ENCODE results near the gene TOGARAM2. TPM values are rescaled to one million over a fixed set of nuclear protein-coding genes. Genes with fewer than 3 reads are reported as not detected.
"Not testable (repeated sequence)": the region's sequence is repeated elsewhere in the genome, so short reads cannot be mapped to it uniquely, and the experiment has no call there.

Gene TOGARAM2
- total RNA-seq, 1 donor from 2014 or later: 0.69 TPM

DNA sequence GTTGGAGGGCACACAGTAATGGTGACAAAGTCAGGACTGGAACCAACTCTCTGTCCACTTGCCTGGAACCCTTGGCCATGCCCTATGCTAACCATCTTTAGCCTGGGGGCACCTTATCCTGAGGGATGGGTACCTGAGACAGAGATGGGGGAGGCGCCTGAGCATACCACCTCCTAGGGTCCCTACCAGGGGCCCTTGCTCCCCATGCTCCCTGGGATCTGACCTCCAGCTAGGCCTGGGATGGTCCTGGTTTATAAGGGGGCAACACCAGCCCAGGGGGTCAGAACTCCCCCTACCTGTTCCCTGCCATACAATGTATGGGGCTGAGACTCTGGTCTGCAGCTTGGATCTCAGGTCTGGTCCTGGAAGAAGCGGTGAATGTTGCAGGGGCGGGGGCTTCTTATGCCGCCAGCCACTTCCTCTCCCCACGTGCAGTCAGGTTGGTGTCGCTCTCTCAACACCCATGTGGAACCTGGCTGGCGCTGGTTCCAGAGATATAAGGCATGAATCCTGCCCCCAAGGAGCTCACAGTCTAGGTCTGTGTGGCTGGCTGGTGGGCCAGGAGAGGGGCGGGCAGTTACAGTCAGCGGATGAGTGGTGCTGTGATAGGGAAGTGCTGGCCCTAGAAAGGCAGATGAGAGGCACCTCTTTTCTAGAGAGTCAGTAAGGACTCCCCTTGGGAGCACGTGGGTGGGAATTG is 3.8 kb upstream of the TOGARAM2 start:
- DNase-seq: no peak

DNA sequence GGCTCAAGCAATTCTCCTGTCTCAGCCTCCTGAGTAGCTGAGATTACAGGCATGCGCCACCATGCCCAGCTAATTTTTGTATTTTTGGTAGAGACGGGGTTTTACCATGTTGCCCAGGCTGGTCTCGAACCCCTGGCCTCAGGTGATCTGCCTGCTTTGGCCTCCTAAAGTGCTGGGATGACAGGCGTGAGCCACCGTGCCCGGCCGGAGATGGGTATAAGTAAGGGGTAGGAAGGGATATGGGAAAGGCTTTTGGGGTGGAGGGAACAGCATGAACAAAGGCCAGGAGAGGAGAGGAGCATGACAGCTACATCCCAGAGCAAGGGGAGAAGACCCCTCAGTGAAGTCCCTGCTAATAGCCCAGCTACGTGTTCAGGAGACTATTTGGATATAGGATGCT is 3.1 kb upstream of the TOGARAM2 start:
- DNase-seq: not testable (repeated sequence)

DNA sequence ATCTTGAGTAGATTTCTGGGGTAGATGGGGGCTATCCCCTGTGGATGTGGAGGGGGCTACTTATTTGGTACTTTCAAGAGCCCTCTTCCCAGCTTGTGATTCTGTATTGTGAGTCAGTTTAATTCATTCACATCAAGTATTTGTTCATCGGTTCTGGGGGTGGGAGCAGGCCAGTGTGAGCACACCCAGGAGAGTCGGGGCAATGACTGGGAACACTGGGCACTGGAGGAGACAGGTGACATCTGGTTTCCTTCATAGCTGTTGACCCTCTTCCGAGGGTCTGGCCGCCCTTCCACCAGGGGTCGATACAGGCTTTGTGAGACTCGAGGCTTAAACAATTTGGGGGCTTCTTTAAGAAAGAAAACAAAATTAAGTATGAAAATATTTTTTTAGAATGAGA is 2.5 kb upstream of the TOGARAM2 start:
- DNase-seq: no peak

DNA sequence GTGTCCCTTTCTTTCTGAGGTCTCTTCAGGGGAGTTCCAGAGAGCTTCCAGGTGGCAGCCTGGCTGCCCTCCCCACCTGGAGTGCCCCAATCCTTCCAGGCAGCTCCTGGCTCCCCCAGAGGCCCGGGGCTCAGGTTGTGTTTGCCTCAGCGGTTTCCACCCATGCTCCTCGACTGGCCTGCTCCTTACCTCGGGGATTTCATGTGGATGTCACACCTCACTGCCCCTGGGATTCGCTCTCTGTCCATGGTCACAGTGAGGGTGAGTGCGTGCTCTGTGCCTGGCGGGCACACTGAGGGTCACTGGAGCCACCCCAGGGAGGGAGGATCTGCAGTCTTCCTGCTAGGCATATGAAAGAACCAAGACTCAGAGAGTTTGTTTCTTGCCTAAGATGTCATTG is 2.1 kb upstream of the TOGARAM2 start:
- no peak for DNase-seq

DNA sequence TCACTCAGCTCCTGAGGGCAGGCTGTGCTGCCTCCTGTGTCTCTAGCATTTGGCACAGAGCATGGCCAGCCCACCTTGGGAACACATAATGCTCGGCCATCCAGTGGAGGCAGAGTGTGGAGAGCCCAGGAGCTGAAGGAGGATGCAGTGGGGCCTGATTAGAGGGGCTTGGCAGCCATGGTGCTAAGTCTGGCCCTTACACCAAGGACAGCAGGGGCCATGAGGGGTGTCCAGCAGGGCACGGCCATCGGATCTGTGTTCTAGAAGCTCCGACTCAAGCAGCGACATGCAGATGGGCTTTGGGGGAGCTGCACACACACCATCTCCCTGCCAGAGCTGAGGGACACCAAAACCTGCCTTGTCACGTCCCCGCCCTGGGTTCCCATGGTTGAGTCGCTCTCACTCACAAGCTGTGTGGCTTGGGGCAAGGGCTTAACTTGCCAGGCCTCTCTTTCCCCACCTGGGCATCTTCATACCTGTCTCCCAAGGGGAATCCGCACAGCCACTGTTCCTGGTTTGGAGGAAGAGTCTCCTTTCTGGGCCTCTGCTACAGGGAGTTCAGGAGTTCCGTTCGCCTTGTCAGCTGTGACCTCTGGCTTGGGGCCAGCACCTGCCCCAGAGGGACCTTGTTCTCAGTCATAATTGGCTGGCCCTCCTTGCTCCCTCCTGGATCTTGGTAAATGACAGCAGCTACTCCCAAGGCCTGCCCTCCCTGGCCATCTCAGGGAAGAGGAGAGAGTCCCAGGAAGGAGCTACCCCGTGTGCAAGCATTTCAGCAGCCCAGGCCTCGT is 1.3 kb upstream of the TOGARAM2 start:
- no peak for DNase-seq

DNA sequence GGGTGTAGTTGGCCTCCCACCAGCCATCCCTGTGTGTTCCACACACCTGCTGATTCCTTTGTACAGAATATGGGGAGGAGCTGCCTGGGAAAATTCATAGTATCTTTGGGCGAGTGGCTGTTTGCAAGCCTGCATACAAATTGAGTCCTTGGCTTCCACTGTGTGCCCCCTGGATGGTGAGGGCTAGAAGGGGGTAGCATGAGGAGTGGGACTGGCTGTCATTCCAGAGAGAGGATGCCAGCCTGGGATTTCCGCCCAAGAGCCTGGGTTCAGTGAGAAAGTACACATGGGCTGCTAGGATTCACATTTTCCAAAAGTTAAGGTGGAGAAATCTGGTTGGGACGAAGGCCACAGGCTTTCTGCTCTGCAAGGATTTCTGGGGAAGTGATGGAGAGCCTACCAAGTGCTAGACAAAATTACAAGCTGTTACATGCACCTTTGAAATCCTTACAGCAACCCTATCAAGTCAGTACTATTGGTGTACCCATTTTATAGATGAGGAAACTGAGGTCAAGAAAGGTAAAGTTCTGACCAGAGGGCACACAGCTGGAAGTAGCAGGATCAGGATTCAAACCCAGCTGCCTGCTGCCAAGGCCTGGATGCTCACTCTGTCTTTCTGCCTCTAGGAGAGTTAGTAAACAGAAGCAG is 606 bp upstream of the TOGARAM2 start:
- no peak for DNase-seq

DNA sequence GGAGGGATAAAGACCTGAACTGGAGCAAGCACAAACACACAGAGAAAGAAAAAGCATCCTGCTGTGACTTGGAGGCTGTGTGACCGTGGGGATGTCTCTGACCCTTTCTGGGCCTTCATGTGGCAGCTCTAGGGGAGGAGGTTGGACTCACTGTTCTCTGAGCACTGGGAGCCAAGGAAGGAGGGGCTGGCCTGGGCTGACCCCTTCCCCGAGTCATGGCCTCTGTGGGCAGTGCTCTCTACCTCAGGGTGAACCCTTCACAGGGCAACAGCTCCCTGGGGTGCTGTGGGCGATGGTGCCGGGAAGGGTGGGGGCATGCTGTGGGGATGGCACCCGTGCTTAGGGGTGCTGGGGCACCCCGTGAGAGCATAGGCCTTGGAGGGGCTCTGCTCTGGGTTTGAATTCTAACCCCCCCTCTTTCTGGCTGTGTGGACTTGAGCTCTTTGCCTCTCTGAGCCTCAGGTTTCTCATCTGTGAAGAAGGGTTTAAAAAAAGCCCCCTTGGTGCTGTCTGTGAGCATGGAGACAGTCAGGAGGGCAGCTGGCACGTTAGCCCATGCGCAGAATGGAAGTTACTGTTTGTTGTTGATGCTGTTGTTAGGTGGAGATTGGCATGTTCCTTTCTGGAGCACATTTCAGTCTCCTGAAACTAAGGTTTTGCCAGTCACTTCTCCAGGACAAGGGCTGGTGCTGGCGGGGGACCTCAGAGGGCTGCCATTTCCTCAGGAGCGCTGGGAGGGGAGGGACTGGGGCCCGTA is 700 bp downstream of the TOGARAM2 start:
- DNase-seq: no peak

DNA sequence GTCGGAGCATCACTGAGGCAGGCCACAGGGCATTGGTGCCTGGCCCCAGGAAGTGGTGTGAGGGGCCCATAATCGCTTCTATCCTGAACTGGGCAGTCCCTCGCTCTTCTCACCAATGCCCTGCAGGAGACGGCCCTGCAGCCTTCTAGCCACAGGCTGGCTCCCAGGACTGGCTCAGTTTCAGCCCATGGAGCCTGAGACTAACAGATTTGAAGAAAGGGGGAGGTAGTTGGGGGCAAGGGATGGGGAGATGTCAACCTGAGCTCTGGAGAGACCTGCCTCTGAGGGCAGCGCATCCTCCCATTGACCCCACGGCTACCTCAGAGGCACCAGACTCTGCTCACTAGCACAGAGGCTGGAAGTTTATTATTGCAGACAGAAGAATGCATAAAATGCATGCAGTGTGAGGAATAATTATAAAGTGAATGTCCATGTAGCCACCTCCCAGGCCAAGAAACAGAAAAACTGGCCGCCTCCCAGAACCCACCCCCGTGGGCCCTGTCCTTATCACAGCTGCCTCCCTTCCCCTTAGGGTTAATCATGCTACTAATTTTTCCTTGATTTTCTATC is 1.4 kb downstream of the TOGARAM2 start:
- no peak for DNase-seq

DNA sequence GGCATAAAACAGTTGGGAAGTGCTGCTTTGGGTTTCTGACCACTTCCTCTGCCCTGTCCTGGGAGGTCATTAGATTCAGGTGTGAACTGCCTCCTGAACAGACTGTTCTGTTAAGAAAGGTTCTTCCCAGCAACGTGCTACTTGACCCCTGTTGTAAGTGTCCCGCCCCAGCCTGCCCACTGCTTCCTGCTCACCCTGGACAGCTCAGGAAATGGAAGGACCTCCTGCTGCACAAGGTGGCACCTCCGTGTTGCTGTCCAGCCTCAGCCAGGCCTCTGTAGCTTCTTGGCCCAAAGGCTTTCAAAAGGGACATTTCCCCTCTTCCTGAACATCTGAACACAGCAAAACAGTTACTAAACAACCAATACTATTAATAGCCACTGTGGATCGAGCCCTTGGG is 5.3 kb downstream of the TOGARAM2 start:
- no peak for DNase-seq

DNA sequence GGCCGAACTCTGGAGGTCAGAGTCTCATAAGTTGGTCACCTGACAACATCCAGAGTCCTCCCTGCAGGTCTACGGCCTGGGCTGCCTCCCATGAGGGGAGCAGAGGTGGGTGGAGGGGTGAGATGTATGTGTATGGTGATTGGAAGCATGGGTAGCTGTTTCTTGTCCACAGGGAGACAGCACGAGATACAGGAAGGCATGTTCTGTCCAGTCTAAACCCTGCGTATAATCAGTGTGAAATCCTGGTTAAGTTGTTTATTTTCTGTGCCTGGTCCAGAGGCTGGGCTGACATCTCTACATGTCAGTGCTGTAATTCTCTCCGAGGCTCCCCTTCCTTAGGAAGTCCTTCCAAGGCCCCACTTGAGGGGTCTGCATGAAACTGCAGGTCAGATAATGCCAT is 8.9 kb downstream of the TOGARAM2 start:
- DNase-seq: no peak

DNA sequence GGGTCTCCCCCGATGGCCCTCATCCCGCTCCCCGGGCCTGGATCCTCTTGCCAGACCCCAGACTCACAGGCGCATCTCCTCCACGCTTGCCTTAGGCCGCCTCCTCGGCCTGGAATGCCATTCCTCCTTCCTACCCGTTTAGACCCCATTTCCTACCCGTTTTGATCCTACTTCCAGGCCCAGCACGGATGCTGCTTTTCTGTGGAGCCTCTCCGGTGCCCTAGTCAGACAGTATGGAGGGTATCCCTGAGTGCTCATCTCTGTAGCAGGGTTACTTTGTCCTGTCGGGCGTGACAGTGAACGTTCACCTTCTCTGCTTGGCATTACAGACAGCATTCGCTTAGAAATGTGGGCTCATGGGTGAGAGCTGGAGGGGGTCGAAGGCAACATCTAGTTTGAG is 9.3 kb downstream of the TOGARAM2 start:
- DNase-seq: no peak

DNA sequence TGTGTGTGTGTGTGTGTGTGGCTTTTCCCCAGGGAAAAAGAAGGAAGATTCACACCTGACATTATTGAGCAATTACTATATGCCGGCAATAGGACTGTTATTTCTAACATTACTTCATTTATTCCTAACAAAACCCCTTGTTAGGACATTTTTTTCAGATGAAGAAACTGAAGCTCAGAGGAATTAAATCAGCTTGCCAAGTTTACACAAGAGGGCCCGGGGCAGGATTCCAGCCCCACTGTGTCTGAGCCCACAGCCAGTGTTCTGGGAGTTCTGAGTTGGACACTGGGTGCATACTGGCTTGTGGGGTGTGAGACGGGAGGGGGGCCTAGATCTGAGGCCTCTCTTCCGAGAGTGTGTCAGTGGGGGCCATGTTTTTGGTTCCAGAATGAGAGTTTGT is 9.9 kb downstream of the TOGARAM2 start:
- DNase-seq: no peak

DNA sequence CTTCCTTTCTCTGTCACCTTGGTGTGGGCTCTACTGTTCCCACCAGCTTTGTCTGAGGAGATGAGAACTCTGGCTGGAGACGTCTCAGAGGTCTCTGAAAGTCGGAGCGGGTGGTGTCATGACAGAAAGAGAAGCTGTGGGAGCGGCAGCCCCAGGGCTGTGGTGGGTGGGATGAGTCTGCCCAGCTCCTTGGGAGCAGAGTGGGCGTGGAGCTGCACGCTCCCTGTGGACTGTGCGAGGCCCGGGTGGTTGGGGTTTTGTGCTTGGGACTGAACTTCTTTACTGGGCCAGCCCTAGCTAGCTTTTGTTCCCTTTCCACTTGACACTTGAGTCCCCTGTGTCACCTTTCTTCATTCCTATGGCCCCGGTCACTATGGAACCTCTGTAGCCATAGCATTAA is 10.4 kb downstream of the TOGARAM2 start:
- no peak for DNase-seq

DNA sequence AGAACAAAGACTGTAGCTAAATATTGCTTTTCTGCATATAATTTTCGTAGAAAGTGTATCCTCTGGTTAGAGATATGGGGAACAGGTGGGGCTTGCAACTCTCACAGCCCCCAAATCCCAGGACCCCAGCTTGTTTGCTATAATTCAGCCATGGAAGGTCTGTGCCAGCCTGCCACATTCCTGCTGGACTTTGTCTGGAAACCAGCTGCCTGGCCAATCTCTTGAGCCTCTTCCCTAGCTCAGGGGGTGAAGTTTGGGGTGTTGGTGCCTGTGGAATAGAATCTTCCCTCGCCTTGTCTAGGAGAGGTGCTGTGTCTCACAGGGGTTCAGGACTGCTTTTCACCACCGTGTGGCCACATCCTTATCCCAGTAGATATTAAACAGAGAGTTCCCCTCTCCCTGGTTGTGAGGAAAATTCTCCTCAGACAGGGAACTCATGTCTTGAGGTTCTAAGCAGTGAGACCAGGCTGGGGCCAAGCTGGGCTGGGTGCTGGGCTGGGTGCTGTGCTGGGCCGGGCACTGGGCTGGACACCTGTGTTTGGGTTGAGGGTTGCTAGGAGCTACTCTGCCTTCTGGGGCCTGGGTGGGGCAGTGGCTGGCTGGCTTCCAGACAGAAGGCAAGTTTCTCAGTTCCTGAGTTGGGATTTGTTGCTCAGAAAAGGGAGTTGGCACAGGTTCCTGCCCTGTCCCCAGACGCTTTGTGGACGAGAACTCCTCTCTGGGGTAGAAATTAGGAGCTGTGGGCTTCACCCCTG is 12.3 kb downstream of the TOGARAM2 start:
- DNase-seq: no peak

DNA sequence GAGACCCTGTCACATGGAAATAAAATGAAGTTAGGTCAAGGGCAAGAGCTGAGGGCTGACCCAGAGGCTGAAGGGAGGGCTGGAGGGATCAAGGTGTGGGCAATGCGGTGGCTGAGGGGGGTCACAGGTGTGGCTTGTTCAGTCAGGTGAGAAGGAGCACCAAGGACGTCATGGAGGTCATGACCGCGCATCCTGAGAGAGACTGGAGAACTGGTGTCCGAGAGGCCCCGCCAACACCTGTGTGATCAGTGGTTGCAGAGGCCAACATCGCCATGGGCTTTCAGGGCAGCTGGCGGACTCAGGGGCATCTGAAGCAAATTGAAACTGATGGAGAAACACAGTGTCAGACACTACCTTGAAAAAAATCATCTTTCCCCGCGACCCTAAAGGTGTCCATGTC is 13.0 kb downstream of the TOGARAM2 start:
- no peak for DNase-seq

DNA sequence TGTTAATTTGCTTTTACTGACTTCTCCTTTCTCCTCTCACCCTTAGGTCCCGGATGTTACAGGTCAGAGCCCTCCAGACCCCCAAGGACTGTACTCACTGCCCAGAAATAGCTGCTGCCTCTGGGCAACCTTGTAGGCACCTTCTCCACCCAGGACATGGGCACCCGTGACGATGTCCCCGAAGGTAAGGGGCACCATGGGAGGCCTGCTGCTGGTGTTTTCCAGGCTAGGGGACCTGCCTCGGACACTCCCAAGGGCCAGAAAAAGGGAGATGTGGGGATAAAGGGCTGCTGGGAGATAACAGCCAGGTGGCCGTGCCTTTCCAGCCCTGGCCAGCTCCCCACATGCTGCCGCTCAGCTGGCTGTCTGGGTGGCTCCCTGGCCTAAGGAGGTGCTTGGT is 13.6 kb downstream of the TOGARAM2 start:
- no peak for DNase-seq

DNA sequence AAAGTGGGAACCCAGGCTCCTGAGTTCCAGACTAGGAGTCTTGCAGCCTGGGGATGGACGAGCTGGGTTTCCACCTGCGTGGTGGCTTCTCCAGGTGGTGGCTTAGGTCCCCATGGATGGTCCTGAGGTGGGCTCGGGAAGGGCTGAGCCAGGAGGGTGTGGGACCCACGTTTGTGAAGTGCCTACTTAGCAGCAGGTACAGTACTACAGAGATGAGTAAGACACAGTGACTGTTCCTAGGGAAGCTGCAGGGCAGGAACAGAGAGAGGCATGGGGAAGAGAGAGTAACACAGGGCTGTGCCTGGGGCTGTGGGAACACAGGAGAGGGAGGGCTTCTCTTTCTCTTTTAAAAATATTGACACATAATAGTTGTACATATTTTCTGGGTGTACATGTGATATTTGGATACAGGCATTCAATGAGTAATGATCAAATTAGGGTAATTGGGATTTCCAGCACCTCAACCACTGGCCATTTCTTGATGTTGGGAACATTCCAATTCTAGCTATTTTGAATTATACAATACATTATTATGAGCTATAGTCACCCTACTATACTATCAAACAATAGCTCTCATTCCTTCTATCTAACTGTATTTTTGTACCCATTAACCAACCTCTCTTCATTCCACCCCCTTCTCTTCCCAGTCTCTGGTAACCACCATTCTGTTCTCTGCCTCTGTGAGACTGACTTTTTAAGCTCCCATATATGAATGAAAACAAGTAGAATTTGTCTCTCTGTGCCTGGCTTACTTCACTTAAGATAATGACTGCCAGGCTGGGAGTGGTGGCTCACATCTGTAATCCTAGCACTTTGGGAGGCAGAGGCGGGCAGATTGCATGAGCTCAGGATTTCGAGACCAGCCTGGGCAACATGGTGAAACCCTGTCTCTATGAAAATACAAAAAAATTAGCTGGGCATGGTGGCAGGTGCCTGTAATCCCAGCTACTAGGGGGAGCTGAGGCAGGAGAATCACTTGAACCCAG is 15.0 kb downstream of the TOGARAM2 start:
- DNase-seq: no peak

DNA sequence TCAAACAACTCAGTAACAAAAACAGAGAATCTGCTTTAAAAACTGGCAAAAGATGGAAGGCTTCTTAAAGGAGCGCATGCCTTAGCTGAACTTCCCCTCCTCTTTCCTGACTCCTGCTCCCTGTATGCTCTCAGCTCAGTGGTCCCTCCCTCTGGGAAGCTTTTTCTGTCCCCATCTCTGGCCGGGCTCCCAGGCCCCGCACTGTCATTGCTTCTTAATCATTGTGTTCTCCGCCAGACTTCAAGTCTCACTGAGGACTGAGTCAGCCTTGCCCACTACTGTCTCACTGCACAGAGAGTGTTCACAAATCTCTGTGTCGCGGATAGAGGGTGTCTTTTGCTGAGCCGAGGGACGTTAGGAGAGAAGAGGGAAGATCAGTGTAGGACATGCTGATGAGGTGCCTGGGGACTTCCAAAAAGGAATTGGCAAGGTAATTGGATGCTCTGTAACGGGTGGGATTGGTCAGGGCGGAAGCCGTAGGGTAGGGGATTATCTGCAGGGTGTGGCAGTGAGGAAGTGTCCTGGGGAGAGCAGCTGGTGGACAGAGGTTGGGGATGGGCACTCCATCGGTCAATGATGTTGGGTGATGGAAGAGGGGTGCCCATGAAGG is 16.2 kb downstream of the TOGARAM2 start:
- no peak for DNase-seq

DNA sequence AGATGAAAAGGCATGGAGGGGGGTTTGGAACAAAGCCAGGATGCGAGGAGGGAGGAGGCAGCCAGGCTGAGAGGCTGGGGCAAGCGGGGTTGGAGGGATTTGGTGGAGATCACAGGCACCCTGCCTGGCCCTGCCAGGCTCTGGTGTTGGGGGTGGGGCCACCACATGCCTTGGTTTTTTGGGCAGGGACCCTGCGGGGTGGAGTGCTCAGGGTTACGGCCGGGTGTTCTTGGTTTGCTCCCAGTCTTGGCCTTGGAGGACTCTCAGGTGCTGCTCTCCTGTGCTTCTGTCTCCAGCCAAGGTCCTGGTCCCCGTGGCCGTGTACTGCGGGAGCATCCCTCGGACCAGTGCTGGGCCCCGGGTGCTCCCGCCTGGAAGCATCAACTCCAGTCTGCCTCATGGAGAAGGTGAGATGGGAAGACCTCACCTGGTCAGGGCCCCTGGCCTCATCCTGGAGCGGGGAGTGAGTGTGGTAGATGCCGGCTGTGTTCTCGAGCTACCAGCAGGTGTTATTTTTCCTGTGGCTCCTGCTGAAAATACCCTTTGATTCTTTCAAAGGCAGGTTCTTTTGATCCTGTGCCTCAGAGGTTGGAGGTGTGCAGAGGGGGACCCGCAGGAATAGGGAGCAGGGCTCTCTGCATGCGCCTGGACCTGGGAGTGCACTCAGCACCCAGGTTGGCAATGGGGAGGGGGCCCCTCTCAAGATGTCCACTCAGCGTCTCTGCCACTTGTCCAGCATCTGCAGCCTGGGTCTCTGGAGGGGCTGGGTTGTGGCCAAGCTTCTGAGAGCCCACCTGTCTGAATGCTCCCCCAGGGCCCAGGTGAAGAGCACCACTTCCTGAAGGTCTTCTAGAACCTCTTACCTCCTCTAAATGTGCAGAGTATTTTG is 17.0 kb downstream of the TOGARAM2 start:
- no peak for DNase-seq
